ENCODE data around the gene LYPD6B.
"Not testable (repeated sequence)": the region's sequence is repeated elsewhere in the genome, so short reads cannot be mapped to it uniquely, and the experiment has no call there.

LYPD6B gene

DNA sequence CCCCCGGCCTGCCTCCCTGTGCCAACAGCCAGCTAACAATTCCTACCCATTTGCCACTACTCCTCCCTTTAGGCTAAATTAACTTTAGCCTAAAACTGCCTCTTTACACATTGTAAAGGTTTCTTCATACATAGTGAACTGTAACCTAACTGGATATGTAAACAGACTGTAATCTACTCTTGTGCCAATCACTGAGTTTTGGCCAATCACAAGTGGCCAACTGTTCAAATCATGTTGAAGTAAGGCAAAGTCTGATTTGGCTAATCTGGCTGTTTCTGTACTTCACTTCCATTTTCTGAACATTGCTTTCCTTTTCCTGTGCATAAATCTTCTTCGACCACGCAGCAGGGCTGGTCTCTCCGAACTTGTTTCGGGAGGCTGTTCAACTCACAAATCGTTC is 188.3 kb downstream of the LYPD6B start:
- no peak overlapping the region for H3K4me2 ChIP-seq (ENCODE audit: low read length)
- H3K4me3 ChIP-seq (ENCODE audit: low read depth, low read length): no peak overlapping the region
- no peak overlapping the region for H2AFZ ChIP-seq
- H3K36me3 ChIP-seq (ENCODE audit: control insufficient read depth, insufficient read depth, low read length): no peaks in the 10 kb centered on the region
- no peak overlapping the region for H3K27ac ChIP-seq
- TF ChIP-seq, protein P1, sequence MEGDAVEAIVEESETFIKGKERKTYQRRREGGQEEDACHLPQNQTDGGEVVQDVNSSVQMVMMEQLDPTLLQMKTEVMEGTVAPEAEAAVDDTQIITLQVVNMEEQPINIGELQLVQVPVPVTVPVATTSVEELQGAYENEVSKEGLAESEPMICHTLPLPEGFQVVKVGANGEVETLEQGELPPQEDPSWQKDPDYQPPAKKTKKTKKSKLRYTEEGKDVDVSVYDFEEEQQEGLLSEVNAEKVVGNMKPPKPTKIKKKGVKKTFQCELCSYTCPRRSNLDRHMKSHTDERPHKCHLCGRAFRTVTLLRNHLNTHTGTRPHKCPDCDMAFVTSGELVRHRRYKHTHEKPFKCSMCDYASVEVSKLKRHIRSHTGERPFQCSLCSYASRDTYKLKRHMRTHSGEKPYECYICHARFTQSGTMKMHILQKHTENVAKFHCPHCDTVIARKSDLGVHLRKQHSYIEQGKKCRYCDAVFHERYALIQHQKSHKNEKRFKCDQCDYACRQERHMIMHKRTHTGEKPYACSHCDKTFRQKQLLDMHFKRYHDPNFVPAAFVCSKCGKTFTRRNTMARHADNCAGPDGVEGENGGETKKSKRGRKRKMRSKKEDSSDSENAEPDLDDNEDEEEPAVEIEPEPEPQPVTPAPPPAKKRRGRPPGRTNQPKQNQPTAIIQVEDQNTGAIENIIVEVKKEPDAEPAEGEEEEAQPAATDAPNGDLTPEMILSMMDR (IDR thresholded peaks at IDR 0.05): no peak
- H3K9me3 ChIP-seq (ENCODE audit: control insufficient read depth, low read length): no peaks in the 10 kb centered on the region
- no peaks in the 10 kb centered on the region for H3K27me3 ChIP-seq (ENCODE audit: control insufficient read depth, insufficient read depth, low read length)
- no peaks in the 10 kb centered on the region for H3K79me2 ChIP-seq
- H3K9ac ChIP-seq: no peak overlapping the region
- peaks cover 3% of the 10 kb centered on the region for H3K4me1 ChIP-seq

DNA sequence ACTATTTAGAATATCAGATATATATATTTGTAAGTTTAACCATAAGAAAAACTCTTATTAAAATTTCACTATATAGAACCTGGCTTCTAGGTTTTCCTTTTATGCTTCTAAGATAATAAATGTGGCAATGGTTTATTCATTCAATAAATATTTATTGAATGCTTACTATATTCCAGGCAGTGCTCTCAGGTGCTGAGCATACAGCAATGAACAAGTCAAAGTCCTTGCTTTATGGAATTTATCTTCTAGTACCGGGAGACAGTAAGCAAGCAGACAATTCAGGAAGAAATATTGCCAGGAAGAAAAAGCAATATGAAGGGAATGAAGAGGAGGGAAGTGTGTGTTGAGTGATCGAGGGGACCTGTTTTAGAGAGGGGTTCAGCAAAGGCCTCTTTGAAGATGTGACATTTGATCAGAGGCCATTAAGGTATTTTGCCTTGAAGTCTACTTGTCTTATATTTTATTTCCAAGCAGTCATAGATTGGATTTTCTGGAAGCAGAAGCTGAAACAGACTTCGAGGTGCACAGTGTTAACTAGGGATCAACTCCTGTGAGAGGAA is 197.4 kb downstream of the LYPD6B start:
- H3K36me3 ChIP-seq (ENCODE audit: control insufficient read depth, insufficient read depth, low read length): no peaks in the 10 kb centered on the region
- H2AFZ ChIP-seq: no peak overlapping the region
- H3K27ac ChIP-seq: no peak overlapping the region
- H3K4me2 ChIP-seq (ENCODE audit: low read length): no peak overlapping the region
- H3K79me2 ChIP-seq: no peaks in the 10 kb centered on the region
- no peaks in the 10 kb centered on the region for H3K4me1 ChIP-seq
- no peaks in the 10 kb centered on the region for H3K27me3 ChIP-seq (ENCODE audit: control insufficient read depth, insufficient read depth, low read length)
- H3K9ac ChIP-seq: no peak overlapping the region
- no peak overlapping the region for H3K4me3 ChIP-seq (ENCODE audit: low read depth, low read length)
- H3K9me3 ChIP-seq (ENCODE audit: control insufficient read depth, low read length): no peaks in the 10 kb centered on the region
- TF ChIP-seq, protein P1 (IDR thresholded peaks at IDR 0.05): no peak

DNA sequence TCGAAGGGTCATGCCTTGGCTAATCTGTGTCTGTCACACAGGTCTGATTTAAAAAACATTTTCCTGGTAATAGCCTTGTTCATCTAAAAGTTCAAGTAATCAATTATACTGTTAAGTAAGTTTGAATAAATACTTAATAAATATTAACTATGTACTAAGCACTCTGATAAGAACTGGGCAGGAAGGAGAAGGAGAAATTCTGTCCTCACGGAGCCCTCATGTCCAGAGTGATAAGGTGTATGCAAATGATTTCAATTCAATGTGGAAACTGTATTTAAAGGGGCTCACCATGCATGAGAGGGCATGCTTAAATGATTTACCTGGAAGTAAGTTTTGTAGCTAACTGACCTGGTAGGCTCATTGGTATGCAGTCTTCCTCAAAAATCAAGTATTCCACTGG is 197.9 kb downstream of the LYPD6B start:
- H3K4me1 ChIP-seq: no peaks in the 10 kb centered on the region
- no peak overlapping the region for H3K9ac ChIP-seq
- H3K27ac ChIP-seq: no peak overlapping the region

DNA sequence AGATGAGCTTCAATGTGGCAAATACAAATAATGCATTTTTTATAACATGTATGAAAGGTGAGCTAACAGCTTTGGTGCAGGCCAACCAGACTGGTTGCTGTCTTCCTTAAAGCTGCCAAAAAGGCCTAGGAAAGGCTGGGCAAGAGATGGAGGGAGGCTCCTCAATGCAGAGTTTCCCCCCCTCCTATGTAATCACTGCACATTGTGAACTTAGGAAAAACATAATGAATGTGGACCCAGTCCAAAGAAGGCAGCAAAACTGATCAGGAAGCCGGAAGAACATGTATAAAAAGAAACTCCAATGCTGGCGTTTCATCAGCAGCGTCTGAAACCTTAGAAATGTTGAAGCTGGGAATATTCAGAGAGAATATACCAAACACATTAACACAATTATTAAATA is 207.7 kb downstream of the LYPD6B start:
- Histone ChIP-seq H3K4me1 (no peaks in the 10 kb centered on the region), H3K9ac (no peak overlapping the region), H2AFZ (no peak overlapping the region), H3K27me3 (ENCODE audit: control insufficient read depth, insufficient read depth, low read length) (no peaks in the 10 kb centered on the region), H3K4me3 (ENCODE audit: low read depth, low read length) (no peak overlapping the region), H3K9me3 (ENCODE audit: control insufficient read depth, low read length) (no peaks in the 10 kb centered on the region), H3K27ac (no peak overlapping the region), H3K79me2 (no peaks in the 10 kb centered on the region), H3K36me3 (ENCODE audit: control insufficient read depth, insufficient read depth, low read length) (no peaks in the 10 kb centered on the region), H3K4me2 (ENCODE audit: low read length) (no peak overlapping the region)
- TF ChIP-seq, protein P1 (IDR thresholded peaks at IDR 0.05): no peak

More for the DNA sequence above, 197.9 kb downstream of the LYPD6B start:
- H3K79me2 ChIP-seq: no peaks in the 10 kb centered on the region
- no peak overlapping the region for H3K4me2 ChIP-seq (ENCODE audit: low read length)
- no peaks in the 10 kb centered on the region for H3K27me3 ChIP-seq (ENCODE audit: control insufficient read depth, insufficient read depth, low read length)
- H3K36me3 ChIP-seq (ENCODE audit: control insufficient read depth, insufficient read depth, low read length): no peaks in the 10 kb centered on the region
- TF ChIP-seq, protein P1 (IDR thresholded peaks at IDR 0.05): no peak
- H3K9me3 ChIP-seq (ENCODE audit: control insufficient read depth, low read length): no peaks in the 10 kb centered on the region
- no peak overlapping the region for H3K4me3 ChIP-seq (ENCODE audit: low read depth, low read length)
- no peak overlapping the region for H2AFZ ChIP-seq

DNA sequence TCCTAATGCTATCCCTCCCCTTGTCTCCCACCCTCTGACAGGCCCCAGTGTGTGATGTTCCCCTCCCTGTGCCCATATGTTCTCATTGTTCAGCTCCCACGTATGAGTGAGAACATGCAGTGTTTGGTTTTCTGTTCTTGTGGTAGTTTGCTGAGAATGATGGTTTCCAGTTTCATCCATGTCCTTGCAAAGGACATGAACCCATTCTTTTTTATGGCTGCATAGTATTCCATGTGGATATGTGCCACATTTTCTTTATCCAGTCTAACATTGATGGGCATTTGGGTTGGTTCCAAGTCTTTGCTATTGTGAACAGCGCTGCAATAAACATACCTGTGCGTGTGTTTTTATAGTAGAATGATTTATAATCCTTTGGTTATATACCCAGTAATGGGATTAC is 212.9 kb downstream of the LYPD6B start:
- H2AFZ ChIP-seq: not testable (repeated sequence)

DNA sequence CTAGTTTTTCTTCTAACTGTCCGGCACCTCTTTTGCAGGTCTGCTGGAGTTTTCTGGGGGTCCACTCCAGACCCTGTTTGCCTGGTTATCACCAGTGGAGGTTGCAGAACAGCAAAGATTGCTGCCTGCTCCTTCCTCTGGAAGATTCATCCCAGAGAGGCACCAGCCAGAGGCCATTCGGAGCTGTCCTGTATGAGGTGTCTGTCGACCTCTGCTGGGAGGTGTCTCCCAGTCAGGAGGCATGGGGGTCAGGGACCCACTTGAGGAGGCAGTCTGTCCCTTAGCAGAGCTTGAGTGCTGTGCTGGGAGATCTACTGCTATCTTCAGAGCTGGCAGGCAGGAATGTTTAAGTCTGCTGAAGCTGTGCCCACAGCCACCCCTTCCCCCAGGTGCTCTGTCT is 218.4 kb downstream of the LYPD6B start:
- not testable (repeated sequence) for H2AFZ ChIP-seq; H3K4me1 ChIP-seq; H3K79me2 ChIP-seq; H3K36me3 ChIP-seq (ENCODE audit: control insufficient read depth, insufficient read depth, low read length); H3K4me3 ChIP-seq (ENCODE audit: low read depth, low read length); H3K27me3 ChIP-seq (ENCODE audit: control insufficient read depth, insufficient read depth, low read length); H3K27ac ChIP-seq; H3K9ac ChIP-seq; H3K9me3 ChIP-seq (ENCODE audit: control insufficient read depth, low read length); H3K4me2 ChIP-seq (ENCODE audit: low read length)

More for the DNA sequence above, 212.9 kb downstream of the LYPD6B start:
- not testable (repeated sequence) for H3K4me2 ChIP-seq (ENCODE audit: low read length); H3K27me3 ChIP-seq (ENCODE audit: control insufficient read depth, insufficient read depth, low read length); H3K36me3 ChIP-seq (ENCODE audit: control insufficient read depth, insufficient read depth, low read length); H3K27ac ChIP-seq; H3K9ac ChIP-seq; H3K79me2 ChIP-seq; H3K4me1 ChIP-seq; H3K9me3 ChIP-seq (ENCODE audit: control insufficient read depth, low read length); H3K4me3 ChIP-seq (ENCODE audit: low read depth, low read length)
